Activated T-cell treated with anti-CD3 and anti-CD28 coated beads, Interleukin-2, amount 50 U/mL, for 1 hour (primary cell): ENCODE results near the gene SUMF1.
"Not testable (repeated sequence)": the region's sequence is repeated elsewhere in the genome, so short reads cannot be mapped to it uniquely, and the experiment has no call there.

Experiments used
- DNase-seq: peaks from one replicate; pipeline ENCODE4 v3.0.0-alpha.2; 2020

The SUMF1 gene

GRCh38 chr3:4458961-4459360, 8.1 kb downstream of the SUMF1 start:
- no peak for DNase-seq

- not testable (repeated sequence) for DNase-seq
Measured at GRCh38 chr3:4456780-4457179, 10.3 kb downstream of the SUMF1 start.

- no peak for DNase-seq
Measured at GRCh38 chr3:4454142-4454541, 12.9 kb downstream of the SUMF1 start.

GRCh38 chr3:4449043-4449805, 17.8 kb downstream of the SUMF1 start:
- no peak for DNase-seq

GRCh38 chr3:4448187-4448586, 18.9 kb downstream of the SUMF1 start:
- no peak for DNase-seq

GRCh38 chr3:4447295-4447999, 19.6 kb downstream of the SUMF1 start:
- DNase-seq, result no peak

GRCh38 chr3:4440951-4441350, 26.1 kb downstream of the SUMF1 start:
- DNase-seq, result no peak

GRCh38 chr3:4438296-4438695, 28.8 kb downstream of the SUMF1 start:
- DNase-seq, result no peak

- DNase-seq, result no peak
Measured at GRCh38 chr3:4432259-4432658, 34.8 kb downstream of the SUMF1 start.

- DNase-seq, result no peak
Measured at GRCh38 chr3:4429648-4430350, 37.3 kb downstream of the SUMF1 start.

GRCh38 chr3:4426782-4427344, 40.2 kb downstream of the SUMF1 start:
- DNase-seq, result no peak

- no peak for DNase-seq
Measured at GRCh38 chr3:4426261-4426781, 40.7 kb downstream of the SUMF1 start.

GRCh38 chr3:4425707-4426106, 41.4 kb downstream of the SUMF1 start:
- no peak for DNase-seq

GRCh38 chr3:4425055-4425454, 42.0 kb downstream of the SUMF1 start:
- DNase-seq, result no peak

GRCh38 chr3:4421121-4421520, 45.9 kb downstream of the SUMF1 start:
- no peak for DNase-seq

GRCh38 chr3:4419920-4420319, 47.1 kb downstream of the SUMF1 start:
- no peak for DNase-seq

- DNase-seq, result no peak
Measured at GRCh38 chr3:4419386-4419785, 47.7 kb downstream of the SUMF1 start.

- no peak for DNase-seq
Measured at GRCh38 chr3:4418156-4418555, 48.9 kb downstream of the SUMF1 start.

GRCh38 chr3:4417449-4417848, 49.6 kb downstream of the SUMF1 start:
- no peak for DNase-seq

GRCh38 chr3:4416961-4417360, 50.1 kb downstream of the SUMF1 start:
- no peak for DNase-seq

GRCh38 chr3:4416427-4416945, 50.6 kb downstream of the SUMF1 start:
- DNase-seq, result no peak

GRCh38 chr3:4413467-4413866, 53.6 kb downstream of the SUMF1 start:
- DNase-seq, result no peak

- no peak for DNase-seq
Measured at GRCh38 chr3:4411833-4412232, 55.2 kb downstream of the SUMF1 start.
